Psoas muscle (tissue), 8 donors: ENCODE data around the gene CCDC102A. TPM values are rescaled to one million over a fixed set of nuclear protein-coding genes. Genes with fewer than 3 reads are reported as not detected.

Source experiments
- ATAC-seq, 4 donors: fragments of 200-7000 bp; cut with Tn5 transposase; one replicate each; pipeline ENCODE4 v1.9.1; 2020; ENCODE audit warnings: moderate library complexity in 3 of 4, mild to moderate bottlenecking in 2 of 4
- DNase-seq, 2 donors: peaks; one replicate each; pipeline ENCODE4 v3.0.0-alpha.2; 2020
- H3K27ac ChIP-seq: fragments of 200-600 bp; one replicate; pipeline ENCODE4 v1.8.0; 2022
- H3K27me3 ChIP-seq, 3 donors: fragments of 200-600 bp in 1 of 3; one replicate each; pipeline versions ENCODE4 v1.6.1 to v1.8.0; 2013 to 2022; ENCODE audit warnings: low read length in 2 of 3, mild to moderate bottlenecking in 2 of 3, moderate library complexity in 1 of 3; ENCODE audit not compliant: insufficient read depth in 3 of 3
- H3K36me3 ChIP-seq, 2 donors: fragments of 200-600 bp in 1 of 2; one replicate each; pipeline versions ENCODE4 v1.6.1 to v1.8.0; 2013 to 2022; ENCODE audit warnings: low read depth in 1 of 2, mild to moderate bottlenecking in 1 of 2, moderate library complexity in 1 of 2; ENCODE audit not compliant: insufficient read depth in 1 of 2
- H3K4me1 ChIP-seq: fragments of 200-600 bp; one replicate; pipeline ENCODE4 v1.8.0; 2022
- H3K4me3 ChIP-seq: fragments of 200-600 bp; one replicate; pipeline ENCODE4 v1.8.0; 2022; ENCODE audit warnings: mild to moderate bottlenecking
- H3K9me3 ChIP-seq: fragments of 200-600 bp; one replicate; pipeline ENCODE4 v1.8.0; 2022
- WGBS, 3 donors: extraction: QIAGEN DNeasy Blood & Tissue Kit; methylation state at CpG; one replicate each; pipeline versions ENCODE4 v1.1.6 to v1.1.7; 2013; 5-methylcytosine and 5-hydroxymethylcytosine counted together
- intact Hi-C, 2 donors: fragments of 100-400 bp; cut with DNase I; formaldehyde crosslinking; loops; one replicate each; pipeline versions ENCODE4 v1.11.0 to v1.14.2; 2022
- polyA plus RNA-seq, 3 donors: library from polyadenylated mRNA; stranded (reverse); fragments of 200-250 nt; gene quantifications; one replicate each; pipeline ENCODE4 v1.2.3, GENCODE V29; 2013
- total RNA-seq, 4 donors: library from RNA; stranded (reverse); fragmentation: NEBNext Ultra II Directional in 2 of 4; extraction: Animal tissue kit (Norgen Biotek cat#: 25700) in 2 of 4; gene quantifications; one replicate each; pipeline versions ENCODE4 v1.2.1 to v1.2.4, GENCODE V29; 2021 to 2023
- TF ChIP-seq, protein P1 (sequence below): fragments of 200-600 bp; IDR thresholded peaks from one replicate; pipeline ENCODE4 v1.8.0; 2022; ENCODE audit warnings: antibody characterized with exemption
- donor health status: healthy with polysubstance abuse.
- donor health status: DM: no; HTN: no; CAD: no; lungs with moderate emphysema.
- donor health status: Bipolar disorder and iron deficiency.
- donor health status: healthy.
- donor health status: DM: yes; HTN: yes; CAD: no.
- donor health status: DM: no; HTN: no; CAD: no.
- donor health status: DM: no; HTN: no; CAD: no.
- donor health status: DM: yes; HTN: yes; CAD: no.

Gene CCDC102A
- total and polyA plus RNA-seq, 7 donors = 0.95 to 2.4 (median 1.7) TPM

- H3K4me1 ChIP-seq = peaks cover 5% of the 10 kb centered on the region
- DNase-seq = no peak
- H3K4me3 ChIP-seq = no peak overlapping the region
- no peaks in the 10 kb centered on the region for H3K36me3 ChIP-seq
- no peaks in the 10 kb centered on the region for H3K9me3 ChIP-seq
- no peak for ATAC-seq
- TF ChIP-seq, protein P1, sequence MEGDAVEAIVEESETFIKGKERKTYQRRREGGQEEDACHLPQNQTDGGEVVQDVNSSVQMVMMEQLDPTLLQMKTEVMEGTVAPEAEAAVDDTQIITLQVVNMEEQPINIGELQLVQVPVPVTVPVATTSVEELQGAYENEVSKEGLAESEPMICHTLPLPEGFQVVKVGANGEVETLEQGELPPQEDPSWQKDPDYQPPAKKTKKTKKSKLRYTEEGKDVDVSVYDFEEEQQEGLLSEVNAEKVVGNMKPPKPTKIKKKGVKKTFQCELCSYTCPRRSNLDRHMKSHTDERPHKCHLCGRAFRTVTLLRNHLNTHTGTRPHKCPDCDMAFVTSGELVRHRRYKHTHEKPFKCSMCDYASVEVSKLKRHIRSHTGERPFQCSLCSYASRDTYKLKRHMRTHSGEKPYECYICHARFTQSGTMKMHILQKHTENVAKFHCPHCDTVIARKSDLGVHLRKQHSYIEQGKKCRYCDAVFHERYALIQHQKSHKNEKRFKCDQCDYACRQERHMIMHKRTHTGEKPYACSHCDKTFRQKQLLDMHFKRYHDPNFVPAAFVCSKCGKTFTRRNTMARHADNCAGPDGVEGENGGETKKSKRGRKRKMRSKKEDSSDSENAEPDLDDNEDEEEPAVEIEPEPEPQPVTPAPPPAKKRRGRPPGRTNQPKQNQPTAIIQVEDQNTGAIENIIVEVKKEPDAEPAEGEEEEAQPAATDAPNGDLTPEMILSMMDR = no peak
- no peaks in the 10 kb centered on the region for H3K27me3 ChIP-seq
- intact Hi-C loops = no loop called here
- H3K27ac ChIP-seq = no peak overlapping the region
- WGBS, 3 donors = 77 to 91% (median 88%) methylated on average over 2 of the region's 2 CpGs
Observed at GRCh38 chr16:57540387-57540786, 4.0 kb upstream of the CCDC102A start.

DNA sequence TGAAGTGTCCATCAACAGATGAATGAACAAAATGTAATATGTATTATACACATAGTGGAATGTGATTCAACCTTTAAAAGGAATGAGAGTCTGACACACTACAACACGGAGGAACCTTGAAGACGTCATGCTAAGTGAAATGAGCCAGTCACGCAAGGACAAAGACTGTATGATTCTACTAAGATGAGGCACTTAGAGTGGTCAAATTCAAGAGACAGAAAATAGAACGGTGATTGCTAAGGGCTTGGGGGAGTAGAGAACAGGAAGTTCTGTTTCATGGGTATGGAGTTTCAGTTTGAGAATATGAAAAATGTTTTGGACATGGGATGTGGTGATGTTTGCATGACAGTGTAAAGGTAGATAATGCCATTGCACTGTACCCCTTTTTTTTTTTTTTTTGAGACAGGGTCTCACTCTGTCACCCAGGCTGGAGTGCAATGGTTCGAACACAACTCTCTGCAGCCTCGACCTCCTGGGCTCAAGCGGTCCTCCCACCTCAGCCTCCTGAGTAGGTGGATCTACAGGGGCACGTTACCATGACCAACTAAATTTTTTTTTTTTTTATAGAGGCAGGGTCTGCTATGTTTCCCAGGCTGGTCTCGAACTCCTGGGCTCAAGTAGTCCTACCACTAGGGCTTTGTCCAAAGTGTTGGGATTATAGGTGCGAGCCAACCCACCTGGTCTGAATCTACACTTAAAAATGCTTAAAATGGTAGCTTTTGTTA, 2.9 kb upstream of the CCDC102A start:
- 80 to 84% (median 84%) methylated on average over 10 of the region's 10 CpGs for WGBS, 3 donors
- intact Hi-C loops = no loop called here
- Histone ChIP-seq H3K27me3 (no peaks in the 10 kb centered on the region), H3K9me3 (no peaks in the 10 kb centered on the region), H3K4me1 (peaks cover 11% of the 10 kb centered on the region), H3K4me3 (no peak overlapping the region), H3K36me3 (no peaks in the 10 kb centered on the region), H3K27ac (no peak overlapping the region)
- TF ChIP-seq, protein P1 = no peak
- ATAC-seq (no peak), DNase-seq (no peak)

DNA sequence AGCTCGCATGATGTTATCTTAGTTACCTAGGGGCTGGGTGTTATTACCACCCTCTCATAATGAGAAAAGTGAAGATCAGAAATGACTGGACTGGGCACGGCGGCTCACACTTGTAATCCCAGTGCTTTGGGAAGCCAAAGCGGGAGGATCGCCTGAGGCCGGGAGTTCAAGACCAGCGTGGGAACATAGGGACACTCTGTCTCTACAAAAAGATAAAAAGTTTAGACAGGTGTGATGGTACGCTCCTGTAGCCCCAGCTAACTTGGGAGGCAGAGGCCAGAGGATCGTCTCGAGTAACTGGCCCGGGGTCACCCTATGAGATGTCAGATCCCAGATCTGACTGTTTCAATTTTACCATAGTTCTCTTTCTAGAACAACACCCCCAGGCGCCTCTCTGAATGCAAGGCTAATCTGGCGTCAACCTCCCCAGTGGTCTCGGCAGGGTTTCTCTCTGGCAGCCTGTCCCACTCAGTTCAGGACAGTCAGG, 1.9 kb upstream of the CCDC102A start:
- H3K4me1 ChIP-seq = peaks cover 11% of the 10 kb centered on the region
- H3K4me3 ChIP-seq = no peak overlapping the region
- WGBS, 3 donors = 78 to 85% (median 80%) methylated on average over 14 of the region's 14 CpGs
- DNase-seq (no peak), ATAC-seq (no peak)
- H3K27me3 ChIP-seq = no peaks in the 10 kb centered on the region
- H3K27ac ChIP-seq = no peak overlapping the region
- intact Hi-C loops = no loop called here
- no peaks in the 10 kb centered on the region for H3K36me3 ChIP-seq
- no peaks in the 10 kb centered on the region for H3K9me3 ChIP-seq
- TF ChIP-seq, protein P1 = no peak

DNA sequence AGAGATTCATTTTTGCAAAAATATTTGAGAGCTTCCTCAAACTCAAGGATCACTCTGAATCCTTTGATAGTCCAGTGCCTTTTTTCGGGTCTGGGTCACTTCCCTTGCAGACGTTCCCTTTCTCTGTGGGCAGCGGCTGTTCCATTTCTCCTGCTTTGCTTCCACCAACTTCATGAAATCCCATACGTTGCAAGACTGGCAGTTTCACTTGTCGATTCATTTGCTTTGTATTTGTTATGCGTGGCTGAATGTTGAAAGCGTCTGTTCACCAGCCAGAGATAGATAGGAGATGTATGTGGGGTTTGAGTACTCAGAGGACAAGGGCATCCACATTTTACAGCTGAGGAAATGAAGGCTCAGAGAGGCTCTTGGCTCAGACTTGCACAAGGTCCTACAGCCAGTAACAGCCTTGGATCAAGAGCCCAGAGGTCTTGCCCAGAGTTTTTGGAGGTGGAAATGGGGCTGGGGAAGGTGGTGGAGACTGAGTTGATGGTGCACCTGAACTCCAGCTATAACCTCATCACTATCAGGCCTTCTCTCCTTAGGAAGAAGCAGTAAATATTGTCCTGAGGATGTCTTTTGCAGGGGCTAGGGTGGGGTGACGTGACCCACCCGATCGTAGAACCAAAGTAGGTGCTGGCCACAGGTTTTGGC, 1.3 kb upstream of the CCDC102A start:
- intact Hi-C loops = no loop called here
- no peak for ATAC-seq
- peaks cover 11% of the 10 kb centered on the region for H3K4me1 ChIP-seq
- 59 to 73% (median 71%) methylated on average over 10 of the region's 10 CpGs for WGBS, 3 donors
- no peaks in the 10 kb centered on the region for H3K9me3 ChIP-seq
- TF ChIP-seq, protein P1 = no peak
- H3K27me3 ChIP-seq = no peaks in the 10 kb centered on the region
- no peak overlapping the region for H3K4me3 ChIP-seq
- DNase-seq = no peak
- no peaks in the 10 kb centered on the region for H3K36me3 ChIP-seq
- no peak overlapping the region for H3K27ac ChIP-seq
